ENCODE results near the gene CNTNAP2. TPM values are rescaled to one million over a fixed set of nuclear protein-coding genes. Genes with fewer than 3 reads are reported as not detected.

The CNTNAP2 gene
- total and polyA plus RNA-seq, 2 of the 13 experiments (the other 11 are each of a cell fraction or from before 2014, with no cell fraction given) = 0.40 to 0.42 TPM

- intact Hi-C loops (cut with micrococcal nuclease; ENCODE audit: unreplicated experiment) (no loop called here), in situ Hi-C loops (cut with HindIII; ENCODE audit: extremely low pct_ligation_motif_present, low pct_unique_long_range_greater_than_20kb) (no loop called here)
- no TSS peak for BruUV-seq (replicated peaks)
- TF ChIP-seq NFAT5 (CRISPR knock-in tag; IDR thresholded peaks at IDR 0.05) = no peak
- TF ChIP-seq, protein P1, sequence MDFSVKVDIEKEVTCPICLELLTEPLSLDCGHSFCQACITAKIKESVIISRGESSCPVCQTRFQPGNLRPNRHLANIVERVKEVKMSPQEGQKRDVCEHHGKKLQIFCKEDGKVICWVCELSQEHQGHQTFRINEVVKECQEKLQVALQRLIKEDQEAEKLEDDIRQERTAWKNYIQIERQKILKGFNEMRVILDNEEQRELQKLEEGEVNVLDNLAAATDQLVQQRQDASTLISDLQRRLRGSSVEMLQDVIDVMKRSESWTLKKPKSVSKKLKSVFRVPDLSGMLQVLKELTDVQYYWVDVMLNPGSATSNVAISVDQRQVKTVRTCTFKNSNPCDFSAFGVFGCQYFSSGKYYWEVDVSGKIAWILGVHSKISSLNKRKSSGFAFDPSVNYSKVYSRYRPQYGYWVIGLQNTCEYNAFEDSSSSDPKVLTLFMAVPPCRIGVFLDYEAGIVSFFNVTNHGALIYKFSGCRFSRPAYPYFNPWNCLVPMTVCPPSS (IDR thresholded peaks at IDR 0.05) = no peak
- no peak for TF ChIP-seq KDM4B (CRISPR knock-in tag; IDR thresholded peaks at IDR 0.05)
- TF ChIP-seq CBX1 (IDR thresholded peaks at IDR 0.05; ENCODE audit: low read depth) = no peak
- ChIA-PET CTCF (ENCODE audit: low intra/inter-chr PET ratio, low total read pairs) (no interaction called here), POLR2A (no interaction called here)
- DNase-seq (ENCODE audit: low spot score) (no peak), FAIRE-seq (no peak), ATAC-seq (no peak)
- no peaks in the 10 kb centered on the region for H3K79me2 ChIP-seq (ENCODE audit: insufficient read depth, low read length)
- H3K9me3 ChIP-seq (ENCODE audit: low read length) = peaks cover 22% of the 10 kb centered on the region
- no peaks in the 10 kb centered on the region for H3K27me3 ChIP-seq (ENCODE audit: control insufficient read depth in 1 of 2, insufficient read depth in 2 of 2, low read length in 2 of 2)
- H3K36me3 ChIP-seq (replicated peaks in 1 of 2; ENCODE audit: control insufficient read depth in 1 of 2, insufficient read depth in 2 of 2, low read length in 2 of 2) = no peaks in the 10 kb centered on the region
- no peaks in the 10 kb centered on the region for H3K4me1 ChIP-seq (ENCODE audit: insufficient read depth, low read length)
- 0% methylated on average over 1 of the region's 1 CpG for WGBS (ENCODE audit: low lambda C conversion rate)
- no peak overlapping the region for H3K9ac ChIP-seq (ENCODE audit: insufficient read depth, low read depth, low read length)
- no peak overlapping the region for H3K4me3 ChIP-seq (replicated peaks in 1 of 3; ENCODE audit: insufficient read depth in 1 of 3, low read depth in 2 of 3, low read length in 3 of 3)
- H2AFZ ChIP-seq (ENCODE audit: low read length) = no peak overlapping the region
- H4K20me1 ChIP-seq (ENCODE audit: insufficient read depth, low read length) = no peaks in the 10 kb centered on the region
- no peak overlapping the region for H3K4me2 ChIP-seq (ENCODE audit: low read depth, low read length)
- H3K27ac ChIP-seq (ENCODE audit: extremely low read length, insufficient read depth, low read length) = no peak overlapping the region
These were observed 1494.8 kb downstream of the CNTNAP2 start for GRCh38 chr7:147611431-147611830.
